ENCODE results near the gene ARHGEF5.
"Not testable (repeated sequence)": the region's sequence is repeated elsewhere in the genome, so short reads cannot be mapped to it uniquely, and the experiment has no call there.

GRCh38 chr7:144319547-144319946, 35.7 kb upstream of the ARHGEF5 start:
- not testable (repeated sequence) for TF ChIP-seq EZH2 (IDR thresholded peaks at IDR 0.05); POLR2AphosphoS5 (IDR thresholded peaks at IDR 0.05; ENCODE audit: borderline replicate concordance, low read depth, low read length); FOXP2 (optimal IDR thresholded peaks at IDR 0.05; ENCODE audit: control extremely low read depth, extremely low read length, insufficient read depth)
